ENCODE results near the gene GTF3C4.

DNA sequence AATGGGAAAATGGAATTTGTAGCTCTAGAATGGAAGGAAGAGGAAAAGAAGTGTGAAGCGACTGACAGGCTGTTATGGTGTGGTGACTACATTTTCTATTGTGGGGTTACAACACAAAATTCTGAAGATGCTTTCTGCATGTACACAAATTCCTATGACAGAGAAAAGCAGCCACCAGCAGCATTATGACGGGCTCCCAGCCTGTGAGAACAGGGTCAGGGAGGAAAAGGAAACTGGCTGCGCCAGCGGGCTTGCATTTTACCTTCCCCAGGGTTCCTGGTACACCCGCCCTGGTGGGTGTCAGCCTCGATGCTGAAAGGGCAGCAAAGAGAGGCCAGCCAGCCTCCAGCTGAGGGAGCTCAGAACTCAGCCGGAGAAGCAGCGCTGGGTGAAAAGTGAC, 41.5 kb upstream of the GTF3C4 start:
- TF ChIP-seq, protein P1, sequence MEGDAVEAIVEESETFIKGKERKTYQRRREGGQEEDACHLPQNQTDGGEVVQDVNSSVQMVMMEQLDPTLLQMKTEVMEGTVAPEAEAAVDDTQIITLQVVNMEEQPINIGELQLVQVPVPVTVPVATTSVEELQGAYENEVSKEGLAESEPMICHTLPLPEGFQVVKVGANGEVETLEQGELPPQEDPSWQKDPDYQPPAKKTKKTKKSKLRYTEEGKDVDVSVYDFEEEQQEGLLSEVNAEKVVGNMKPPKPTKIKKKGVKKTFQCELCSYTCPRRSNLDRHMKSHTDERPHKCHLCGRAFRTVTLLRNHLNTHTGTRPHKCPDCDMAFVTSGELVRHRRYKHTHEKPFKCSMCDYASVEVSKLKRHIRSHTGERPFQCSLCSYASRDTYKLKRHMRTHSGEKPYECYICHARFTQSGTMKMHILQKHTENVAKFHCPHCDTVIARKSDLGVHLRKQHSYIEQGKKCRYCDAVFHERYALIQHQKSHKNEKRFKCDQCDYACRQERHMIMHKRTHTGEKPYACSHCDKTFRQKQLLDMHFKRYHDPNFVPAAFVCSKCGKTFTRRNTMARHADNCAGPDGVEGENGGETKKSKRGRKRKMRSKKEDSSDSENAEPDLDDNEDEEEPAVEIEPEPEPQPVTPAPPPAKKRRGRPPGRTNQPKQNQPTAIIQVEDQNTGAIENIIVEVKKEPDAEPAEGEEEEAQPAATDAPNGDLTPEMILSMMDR (IDR thresholded peaks at IDR 0.05; ENCODE audit: low read depth, low read length, poor library complexity, severe bottlenecking), result no peak
- TF ChIP-seq EZH2phosphoT487 (IDR thresholded peaks at IDR 0.05; ENCODE audit: borderline replicate concordance, low read length), result no peak
